MM.1S (cell line): ENCODE measurements around the gene UBFD1.

Experiments used
- DNase-seq: peaks from one replicate; pipeline ENCODE4 v3.0.0-alpha.2; 2015
- H2AFZ ChIP-seq: fragments of 300-600 bp; sonication (generic); 2 replicates; pipeline ENCODE4 v1.6.0; 2016; ENCODE audit warnings: antibody characterized with exemption, low read length
- H3F3A ChIP-seq: fragments of 300-600 bp; sonication (generic); 2 replicates; pipeline ENCODE4 v1.6.1; 2016; ENCODE audit warnings: mild to moderate bottlenecking, antibody characterized with exemption, low read length, moderate library complexity, mixed read lengths; ENCODE audit not compliant: insufficient read depth
- H3K27ac ChIP-seq: fragments of 300-600 bp; sonication (generic); 2 replicates; pipeline ENCODE4 v1.5.1; 2016; ENCODE audit warnings: mild to moderate bottlenecking, low read length
- H3K27me3 ChIP-seq: fragments of 300-600 bp; sonication (generic); replicated peaks from 2 replicates; pipeline ENCODE4 v1.6.0; 2016; ENCODE audit warnings: low read length; ENCODE audit not compliant: insufficient read depth
- H3K36me3 ChIP-seq: fragments of 300-600 bp; sonication (generic); replicated peaks from 2 replicates; pipeline ENCODE4 v1.6.1; 2016; ENCODE audit warnings: mild to moderate bottlenecking, low read length, mixed read lengths; ENCODE audit not compliant: insufficient read depth
- H3K4me1 ChIP-seq: fragments of 300-600 bp; sonication (generic); 2 replicates; pipeline ENCODE4 v1.6.1; 2016; ENCODE audit warnings: low read length, mixed read lengths
- H3K4me2 ChIP-seq: fragments of 300-600 bp; sonication (generic); 2 replicates; pipeline ENCODE4 v1.6.0; 2016; ENCODE audit warnings: low read depth, low read length
- H3K4me3 ChIP-seq: fragments of 300-600 bp; sonication (generic); 2 replicates; pipeline ENCODE4 v1.5.1; 2016; ENCODE audit warnings: low read length, mixed read lengths
- H3K79me2 ChIP-seq: fragments of 300-600 bp; sonication (generic); 2 replicates; pipeline ENCODE4 v1.6.1; 2016; ENCODE audit warnings: mixed run types, low read length, mixed read lengths
- H3K9ac ChIP-seq: fragments of 300-600 bp; sonication (generic); 2 replicates; pipeline ENCODE4 v1.6.1; 2016; ENCODE audit warnings: low read length, mixed read lengths
- H3K9me2 ChIP-seq: fragments of 300-600 bp; sonication (generic); replicated peaks from 2 replicates; pipeline ENCODE4 v1.6.1; 2016; ENCODE audit warnings: mild to moderate bottlenecking, low read length, mixed read lengths; ENCODE audit not compliant: insufficient read depth
- H3K9me3 ChIP-seq: fragments of 300-600 bp; sonication (generic); replicated peaks from 2 replicates; pipeline ENCODE4 v1.6.1; 2016; ENCODE audit warnings: mild to moderate bottlenecking, low read length, mixed read lengths; ENCODE audit not compliant: insufficient read depth
- H4K20me1 ChIP-seq: fragments of 300-600 bp; sonication (generic); 2 replicates; pipeline ENCODE4 v1.6.1; 2016; ENCODE audit warnings: mild to moderate bottlenecking, low read length, moderate library complexity, mixed read lengths; ENCODE audit not compliant: insufficient read depth
- EZH2 ChIP-seq: fragments of 300-600 bp; sonication (generic); optimal IDR thresholded peaks from 2 replicates; pipeline ENCODE3; 2017; ENCODE audit warnings: low read depth, mild to moderate bottlenecking, antibody characterized with exemption, low read length, mixed read lengths
- EZH2phosphoT487 ChIP-seq: fragments of 300-600 bp; sonication (generic); IDR thresholded peaks from 2 replicates; pipeline ENCODE4 v1.6.1; 2018; ENCODE audit warnings: antibody characterized with exemption, low read length
- TF ChIP-seq, protein P1 (sequence below): fragments of 300-600 bp; sonication (generic); IDR thresholded peaks from 2 replicates; pipeline ENCODE4 v1.5.1; 2016; ENCODE audit warnings: antibody characterized with exemption, low read length, mixed read lengths

The UBFD1 gene

DNA sequence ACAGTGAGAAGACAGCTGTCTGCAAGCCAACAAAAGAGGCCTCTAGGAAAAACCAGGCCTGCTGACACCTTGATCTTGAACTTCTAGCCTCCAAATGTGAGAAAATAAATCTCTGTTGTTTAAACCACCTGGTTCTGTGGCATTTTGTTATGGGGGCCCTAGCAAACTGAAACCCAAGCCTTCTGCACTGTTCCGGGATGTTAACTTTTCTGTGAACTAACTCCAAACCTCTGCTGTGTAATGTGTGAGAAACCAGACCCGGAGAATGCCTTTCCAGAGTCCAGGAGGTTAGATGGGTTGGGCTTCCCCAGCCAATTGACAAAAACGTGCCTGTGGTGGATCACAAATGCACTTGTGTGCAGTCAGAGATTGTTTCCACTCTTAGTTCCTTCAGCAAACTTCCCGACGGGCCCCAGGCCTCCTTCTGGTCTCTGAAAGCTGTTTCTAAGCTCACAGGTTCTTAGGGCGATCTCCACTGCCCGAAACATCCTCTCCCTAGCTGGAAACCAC, 33.6 kb upstream of the UBFD1 start:
- H3K27ac ChIP-seq = no peak overlapping the region

DNA sequence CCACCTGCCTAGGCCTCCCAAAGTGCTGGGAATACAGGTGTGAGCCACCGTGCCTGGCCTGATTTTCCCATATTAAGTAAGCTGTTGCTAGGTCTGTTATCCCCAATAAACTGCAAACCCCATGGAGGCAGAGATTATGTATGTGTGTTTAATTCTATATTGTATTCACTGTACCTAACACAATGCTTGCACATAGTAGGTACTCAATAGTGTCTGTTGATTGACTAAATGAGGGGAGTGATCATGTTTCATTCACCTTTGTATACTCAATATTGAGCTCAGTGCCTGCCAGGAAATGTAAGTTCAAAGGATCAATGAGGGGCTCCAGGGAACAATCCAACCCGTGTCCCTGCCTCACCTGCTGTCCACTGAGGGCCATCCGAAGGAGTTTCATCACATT, 32.6 kb upstream of the UBFD1 start:
- H3F3A ChIP-seq = no peaks in the 10 kb centered on the region
- no peak overlapping the region for H3K4me3 ChIP-seq
- H3K4me2 ChIP-seq = no peak overlapping the region
- no peaks in the 10 kb centered on the region for H3K9me2 ChIP-seq
- no peak overlapping the region for H3K27ac ChIP-seq
- H3K9ac ChIP-seq = no peak overlapping the region
- no peaks in the 10 kb centered on the region for H3K79me2 ChIP-seq
- DNase-seq = no peak
- H3K4me1 ChIP-seq = no peaks in the 10 kb centered on the region
- H4K20me1 ChIP-seq = no peaks in the 10 kb centered on the region
- no peaks in the 10 kb centered on the region for H3K9me3 ChIP-seq
- TF ChIP-seq EZH2 (no peak), EZH2phosphoT487 (no peak)
- TF ChIP-seq, protein P1, sequence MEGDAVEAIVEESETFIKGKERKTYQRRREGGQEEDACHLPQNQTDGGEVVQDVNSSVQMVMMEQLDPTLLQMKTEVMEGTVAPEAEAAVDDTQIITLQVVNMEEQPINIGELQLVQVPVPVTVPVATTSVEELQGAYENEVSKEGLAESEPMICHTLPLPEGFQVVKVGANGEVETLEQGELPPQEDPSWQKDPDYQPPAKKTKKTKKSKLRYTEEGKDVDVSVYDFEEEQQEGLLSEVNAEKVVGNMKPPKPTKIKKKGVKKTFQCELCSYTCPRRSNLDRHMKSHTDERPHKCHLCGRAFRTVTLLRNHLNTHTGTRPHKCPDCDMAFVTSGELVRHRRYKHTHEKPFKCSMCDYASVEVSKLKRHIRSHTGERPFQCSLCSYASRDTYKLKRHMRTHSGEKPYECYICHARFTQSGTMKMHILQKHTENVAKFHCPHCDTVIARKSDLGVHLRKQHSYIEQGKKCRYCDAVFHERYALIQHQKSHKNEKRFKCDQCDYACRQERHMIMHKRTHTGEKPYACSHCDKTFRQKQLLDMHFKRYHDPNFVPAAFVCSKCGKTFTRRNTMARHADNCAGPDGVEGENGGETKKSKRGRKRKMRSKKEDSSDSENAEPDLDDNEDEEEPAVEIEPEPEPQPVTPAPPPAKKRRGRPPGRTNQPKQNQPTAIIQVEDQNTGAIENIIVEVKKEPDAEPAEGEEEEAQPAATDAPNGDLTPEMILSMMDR = no peak
- no peak overlapping the region for H2AFZ ChIP-seq
- 0 out of 2 replicates have a peak, but pooled peaks cover 9% of the 10 kb centered on the region for H3K36me3 ChIP-seq
- H3K27me3 ChIP-seq = no peaks in the 10 kb centered on the region

More for the DNA sequence above, 33.6 kb upstream of the UBFD1 start:
- Histone ChIP-seq H3K9ac (no peak overlapping the region), H3F3A (no peaks in the 10 kb centered on the region), H3K4me3 (no peak overlapping the region), H2AFZ (no peak overlapping the region), H3K36me3 (0 out of 2 replicates have a peak, but pooled peaks cover 13% of the 10 kb centered on the region), H3K9me3 (no peaks in the 10 kb centered on the region), H3K79me2 (no peaks in the 10 kb centered on the region), H3K9me2 (no peaks in the 10 kb centered on the region), H3K27me3 (no peaks in the 10 kb centered on the region), H3K4me1 (no peaks in the 10 kb centered on the region), H3K4me2 (no peak overlapping the region), H4K20me1 (no peaks in the 10 kb centered on the region)
- TF ChIP-seq EZH2 = no peak
- no peak for TF ChIP-seq EZH2phosphoT487
- TF ChIP-seq, protein P1 = no peak
- DNase-seq = no peak

DNA sequence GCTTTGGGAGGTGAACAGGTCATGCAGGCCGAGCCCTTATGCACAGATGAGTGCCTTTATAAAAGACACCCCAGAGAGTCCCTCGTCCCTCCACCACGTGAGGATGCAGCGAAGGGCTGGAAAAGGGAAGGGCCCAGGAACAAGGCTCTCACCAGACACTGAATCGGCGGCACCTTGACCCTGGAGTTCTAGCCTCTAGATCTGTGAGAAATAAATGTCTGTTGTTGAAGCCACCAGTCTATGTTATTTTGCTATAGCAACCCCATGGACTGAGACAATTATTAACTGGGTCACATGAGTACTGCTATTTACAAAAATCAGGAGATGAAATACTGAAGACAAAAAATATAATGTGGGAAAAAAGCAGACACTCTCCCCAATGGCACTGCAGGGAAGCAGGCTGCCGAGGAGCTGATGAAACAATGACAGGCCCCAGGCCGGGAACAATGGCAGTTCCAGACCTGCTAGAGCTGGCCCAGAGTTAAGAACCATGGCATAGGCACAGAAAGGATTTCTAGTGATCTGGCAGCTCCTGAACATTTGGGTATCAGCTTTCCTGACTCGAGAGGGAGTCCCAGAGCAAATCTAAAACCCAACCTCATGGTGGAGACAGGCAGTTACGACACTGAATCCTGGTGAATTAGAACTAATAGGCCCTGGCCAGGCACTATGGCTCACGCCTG, 29.4 kb upstream of the UBFD1 start:
- H2AFZ ChIP-seq = no peak overlapping the region
- no peaks in the 10 kb centered on the region for H3K79me2 ChIP-seq
- H3K4me3 ChIP-seq = no peak overlapping the region
- no peak overlapping the region for H3K4me2 ChIP-seq
- H3K4me1 ChIP-seq = no peaks in the 10 kb centered on the region
- no peaks in the 10 kb centered on the region for H3F3A ChIP-seq
- no peaks in the 10 kb centered on the region for H3K9me2 ChIP-seq
- TF ChIP-seq, protein P1 = no peak
- no peak for TF ChIP-seq EZH2
- no peak for TF ChIP-seq EZH2phosphoT487
- H4K20me1 ChIP-seq = no peaks in the 10 kb centered on the region
- H3K27ac ChIP-seq = no peak overlapping the region
- no peaks in the 10 kb centered on the region for H3K9me3 ChIP-seq
- H3K27me3 ChIP-seq = no peaks in the 10 kb centered on the region
- 0 out of 2 replicates have a peak, but pooled peaks cover 9% of the 10 kb centered on the region for H3K36me3 ChIP-seq
- DNase-seq = no peak
- no peak overlapping the region for H3K9ac ChIP-seq
